SK-N-SH (cell line): Measurements from ENCODE around the gene CCNJL. TPM values are rescaled to one million over a fixed set of nuclear protein-coding genes. Genes with fewer than 3 reads are reported as not detected.

ENCODE experiments used
- CTCF ChIA-PET: fragments of 300-600, 350-600 bp; formaldehyde crosslinking; extraction: SDS; loops from one replicate; lab custom pipeline; 2021; lab: Yijun Ruan, JAX
- POLR2A ChIA-PET: fragments of 350-600 bp; sonication (Branson Sonifier 250); formaldehyde crosslinking; extraction: SDS; loops from one replicate; lab custom pipeline; 2020; ENCODE audit warnings: antibody characterized with exemption, inconsistent platforms; lab: Yijun Ruan, JAX
- DNase-seq: peaks from one replicate; pipeline ENCODE4 v3.0.0; 2012
- H2AFZ ChIP-seq: fragments of 200-600 bp; sonication (generic); 2 replicates; pipeline ENCODE4 v1.8.1; 2016; ENCODE audit warnings: antibody characterized with exemption, mild to moderate bottlenecking, low read depth
- H3F3A ChIP-seq: fragments of 200-600 bp; sonication (generic); replicated peaks from 2 replicates; pipeline ENCODE3; 2016; ENCODE audit warnings: antibody characterized with exemption, mild to moderate bottlenecking; ENCODE audit not compliant: insufficient read depth
- H3K27ac ChIP-seq, 2 experiments: fragments of 200-500 bp in 1 of 2; fragments of 200-600 bp in 1 of 2; sonication (Bioruptor generic) in 1 of 2; sonication (generic), shearing (Covaris generic) in 1 of 2; 2 replicates each; pipeline versions ENCODE4 v1.5.1 to v1.6.1; 2014 to 2016; ENCODE audit warnings: low read depth in 2 of 2, inconsistent platforms in 1 of 2, low read length in 1 of 2, mild to moderate bottlenecking in 1 of 2, mixed read lengths in 1 of 2
- H3K27me3 ChIP-seq: fragments of 200-600 bp; sonication (generic), shearing (Covaris generic); 2 replicates; pipeline ENCODE4 v1.6.1; 2016; ENCODE audit warnings: mixed run types; ENCODE audit not compliant: insufficient read depth
- H3K36me3 ChIP-seq, 2 experiments: fragments of 200-500 bp in 1 of 2; fragments of 200-600 bp in 1 of 2; sonication (Bioruptor generic) in 1 of 2; sonication (generic) in 1 of 2; replicated peaks in 1 of 2; 2 replicates each; pipeline versions ENCODE3 to v1.5.1; 2014 to 2016; ENCODE audit warnings: low read length in 1 of 2, mild to moderate bottlenecking in 1 of 2; ENCODE audit not compliant: insufficient read depth in 2 of 2, control insufficient read depth in 1 of 2
- H3K4me1 ChIP-seq, 2 experiments: fragments of 200-500 bp in 1 of 2; fragments of 200-600 bp in 1 of 2; sonication (Bioruptor generic) in 1 of 2; sonication (generic), shearing (Covaris generic) in 1 of 2; 2 replicates each; pipeline versions ENCODE4 v1.5.1 to v1.6.1; 2014 to 2016; ENCODE audit warnings: low read depth in 1 of 2, low read length in 1 of 2, mixed run types in 1 of 2; ENCODE audit not compliant: insufficient read depth in 2 of 2, control insufficient read depth in 1 of 2
- H3K4me2 ChIP-seq: fragments of 200-600 bp; sonication (generic), shearing (Covaris generic); 2 replicates; pipeline ENCODE4 v1.6.1; 2017; ENCODE audit warnings: mixed run types
- H3K4me3 ChIP-seq, 2 experiments: fragments of 200-500 bp in 1 of 2; fragments of 200-600 bp in 1 of 2; sonication (Bioruptor generic) in 1 of 2; sonication (generic), shearing (Covaris generic) in 1 of 2; 2 replicates each; pipeline versions ENCODE4 v1.5.1 to v1.8.1; 2014 to 2016; ENCODE audit warnings: low read depth in 2 of 2, inconsistent platforms in 1 of 2, low read length in 1 of 2, mild to moderate bottlenecking in 1 of 2, mixed read lengths in 1 of 2, moderate library complexity in 1 of 2
- H3K79me2 ChIP-seq: fragments of 200-600 bp; sonication (generic); 2 replicates; pipeline ENCODE4 v1.8.1; 2017; ENCODE audit warnings: mild to moderate bottlenecking; ENCODE audit not compliant: insufficient read depth
- H3K9ac ChIP-seq: fragments of 200-600 bp; sonication (generic); 2 replicates; pipeline ENCODE4 v1.6.1; 2017; ENCODE audit warnings: mixed run types
- H3K9me2 ChIP-seq: fragments of 200-600 bp; sonication (generic); 2 replicates; pipeline ENCODE4 v1.6.1; 2017; ENCODE audit warnings: mixed run types
- H3K9me3 ChIP-seq: fragments of 200-600 bp; sonication (generic); 2 replicates; pipeline ENCODE4 v1.6.1; 2017; ENCODE audit warnings: mixed run types, mild to moderate bottlenecking, moderate library complexity
- H4K20me1 ChIP-seq: fragments of 200-600 bp; sonication (generic); 2 replicates; pipeline ENCODE4 v1.6.1; 2017; ENCODE audit warnings: mild to moderate bottlenecking, mixed run types; ENCODE audit not compliant: insufficient read depth
- FOSL2 ChIP-seq: IDR thresholded peaks from 2 replicates; pipeline ENCODE4 v1.4.0; 2012; ENCODE audit warnings: low read depth, mild to moderate bottlenecking, moderate library complexity, borderline replicate concordance
- FOXJ3 ChIP-seq: sonication (generic); formaldehyde crosslinking; IDR thresholded peaks from 2 replicates; pipeline ENCODE4 v1.5.1; 2020; ENCODE audit warnings: mild to moderate bottlenecking, missing genetic modification reagents
- GATA2 ChIP-seq: sonication (generic); formaldehyde crosslinking; IDR thresholded peaks from 2 replicates; pipeline ENCODE4 v1.5.0; 2020; ENCODE audit warnings: mild to moderate bottlenecking, missing genetic modification reagents
- IRF3 ChIP-seq: fragments of 150-350 bp; IDR thresholded peaks from 2 replicates; pipeline ENCODE4 v1.6.1; 2016; ENCODE audit warnings: mild to moderate bottlenecking, low read depth, low read length
- JUND ChIP-seq: IDR thresholded peaks from 2 replicates; pipeline ENCODE4 v1.4.0; 2012
- MEF2A ChIP-seq: IDR thresholded peaks from 2 replicates; pipeline ENCODE4 v1.4.0; 2012; ENCODE audit warnings: low read depth, borderline replicate concordance
- MXI1 ChIP-seq: IDR thresholded peaks from 2 replicates; pipeline ENCODE4 v1.6.1; 2012; ENCODE audit warnings: mild to moderate bottlenecking, low read depth, low read length, improper control_type of control experiment
- NRF1 ChIP-seq: IDR thresholded peaks from 2 replicates; pipeline ENCODE4 v1.6.1; 2012; ENCODE audit warnings: low read depth, mild to moderate bottlenecking, low read length
- POLR2AphosphoS5 ChIP-seq: IDR thresholded peaks from 2 replicates; pipeline ENCODE4 v1.6.1; 2012; ENCODE audit warnings: low read depth, low read length
- RAD21 ChIP-seq: IDR thresholded peaks from 2 replicates; pipeline ENCODE4 v1.6.1; 2012; ENCODE audit warnings: mild to moderate bottlenecking, low read length
- RCOR1 ChIP-seq: fragments of 150-350 bp; IDR thresholded peaks from 2 replicates; pipeline ENCODE4 v1.6.1; 2017; ENCODE audit warnings: antibody characterized with exemption, low read length
- RXRA ChIP-seq: IDR thresholded peaks from 2 replicates; pipeline ENCODE4 v1.4.0; 2012; ENCODE audit warnings: low read depth, mild to moderate bottlenecking, borderline replicate concordance
- SIN3A ChIP-seq: IDR thresholded peaks from 2 replicates; pipeline ENCODE4 v1.6.1; 2012; ENCODE audit warnings: low read depth, mild to moderate bottlenecking, low read length, moderate library complexity, borderline replicate concordance
- TCF12 ChIP-seq: IDR thresholded peaks from 2 replicates; pipeline ENCODE4 v1.4.0; 2012
- TEAD4 ChIP-seq: IDR thresholded peaks from 2 replicates; pipeline ENCODE4 v1.4.0; 2012; ENCODE audit warnings: mild to moderate bottlenecking, borderline replicate concordance; ENCODE audit not compliant: insufficient read depth
- USF1 ChIP-seq: IDR thresholded peaks from 2 replicates; pipeline ENCODE4 v1.4.0; 2012; ENCODE audit warnings: low read depth, borderline replicate concordance
- WGBS: methylation state at CpG from one replicate; pipeline ENCODE4 v1.1.6; 2017; ENCODE audit warnings: low lambda C conversion rate; 5-methylcytosine and 5-hydroxymethylcytosine counted together
- polyA plus RNA-seq, 3 experiments: library from polyadenylated mRNA; depleted of rRNA; stranded (reverse); fragments of >200 nt; gene quantifications; 2 replicates each; pipeline ENCODE4 v1.2.3, GENCODE V29; 2012

The CCNJL gene
- polyA plus RNA-seq, 1 of the 3 experiments (the other 2 are of a cell fraction), result 7.1 TPM

GRCh38 chr5:160333721-160334120 lies 21.4 kb upstream of the CCNJL start:
- Histone ChIP-seq H3K9me2 (no peaks in the 10 kb centered on the region), H3K9me3 (no peaks in the 10 kb centered on the region), H3F3A (no peaks in the 10 kb centered on the region), H3K4me2 (no peak overlapping the region), H3K36me3 (no peaks in the 10 kb centered on the region), H2AFZ (no peak overlapping the region), H3K9ac (no peak overlapping the region), H3K4me1 (peaks cover 0 to 11% of the 10 kb centered on the region in 2 experiments; a peak in 1 of 4 replicates), H4K20me1 (no peaks in the 10 kb centered on the region), H3K79me2 (no peaks in the 10 kb centered on the region), H3K27me3 (no peaks in the 10 kb centered on the region), H3K4me3 (no peak overlapping the region), H3K27ac (no peak overlapping the region)
- POLR2A ChIA-PET, result no interaction called here
- CTCF ChIA-PET, result interaction anchor here (1.1 to 2.3 kb wide), 4 partner anchors 10 to 312 kb away, joined by 3 to 13 read pairs (median 6); no protein-coding TSS in a partner anchor
- TF ChIP-seq FOXJ3 (CRISPR knock-in tag) (no peak), GATA2 (CRISPR knock-in tag) (no peak), USF1 (no peak), RAD21 (no peak), JUND (no peak)
- WGBS, result 69% methylated on average over 3 of the region's 3 CpGs
- DNase-seq, result no peak

- Histone ChIP-seq H3K4me2 (no peak overlapping the region), H3K79me2 (no peaks in the 10 kb centered on the region), H3K4me1 (peaks cover 0 to 9% of the 10 kb centered on the region in 2 experiments; a peak in 1 of 4 replicates), H4K20me1 (no peaks in the 10 kb centered on the region), H3K9me2 (no peaks in the 10 kb centered on the region), H3K27me3 (no peaks in the 10 kb centered on the region), H3K4me3 (no peak overlapping the region), H2AFZ (no peak overlapping the region), H3K27ac (no peak overlapping the region), H3K9me3 (no peaks in the 10 kb centered on the region), H3K9ac (no peak overlapping the region), H3K36me3 (no peaks in the 10 kb centered on the region), H3F3A (no peaks in the 10 kb centered on the region)
- CTCF ChIA-PET, result interaction anchor here (0.8 kb wide), 1 partner anchor 15 kb away, joined by 3 read pairs; no protein-coding TSS in a partner anchor
- WGBS, result 91% methylated on average over 4 of the region's 4 CpGs
- POLR2A ChIA-PET, result no interaction called here
- no peak for TF ChIP-seq TCF12
- no peak for TF ChIP-seq RXRA
- no peak for TF ChIP-seq RCOR1
- no peak for DNase-seq
Measured at GRCh38 chr5:160330212-160330611, 17.8 kb upstream of the CCNJL start.

GRCh38 chr5:160327818-160328217 lies 15.5 kb upstream of the CCNJL start:
- WGBS, result 93% methylated on average over 6 of the region's 6 CpGs

More at GRCh38 chr5:160327818-160328217, 15.5 kb upstream of the CCNJL start:
- Histone ChIP-seq H3K4me2 (no peak overlapping the region), H4K20me1 (no peaks in the 10 kb centered on the region), H3K27ac (no peak overlapping the region), H3F3A (no peaks in the 10 kb centered on the region), H3K4me3 (no peak overlapping the region), H3K9ac (no peak overlapping the region), H3K36me3 (no peaks in the 10 kb centered on the region), H3K4me1 (peaks cover 0 to 9% of the 10 kb centered on the region in 2 experiments; a peak in 1 of 4 replicates), H3K27me3 (no peaks in the 10 kb centered on the region), H3K9me2 (no peaks in the 10 kb centered on the region), H2AFZ (no peak overlapping the region), H3K9me3 (no peaks in the 10 kb centered on the region), H3K79me2 (no peaks in the 10 kb centered on the region)
- no peak for TF ChIP-seq IRF3
- no peak for TF ChIP-seq NRF1
- TF ChIP-seq SIN3A, result no peak
- no peak for TF ChIP-seq MEF2A
- no peak for TF ChIP-seq JUND
- TF ChIP-seq POLR2AphosphoS5, result no peak
- no peak for TF ChIP-seq USF1
- TF ChIP-seq TEAD4, result no peak
- no peak for TF ChIP-seq RXRA
- TF ChIP-seq FOSL2, result no peak
- TF ChIP-seq GATA2 (CRISPR knock-in tag), result no peak
- TF ChIP-seq MXI1, result no peak
- ChIA-PET CTCF (interaction anchor here (0.6 kb wide), 1 partner anchor 62 kb away, joined by 4 read pairs; no protein-coding TSS in a partner anchor), POLR2A (no interaction called here)
- no peak for DNase-seq
